ENCODE results near the gene GNB1L.

DNA sequence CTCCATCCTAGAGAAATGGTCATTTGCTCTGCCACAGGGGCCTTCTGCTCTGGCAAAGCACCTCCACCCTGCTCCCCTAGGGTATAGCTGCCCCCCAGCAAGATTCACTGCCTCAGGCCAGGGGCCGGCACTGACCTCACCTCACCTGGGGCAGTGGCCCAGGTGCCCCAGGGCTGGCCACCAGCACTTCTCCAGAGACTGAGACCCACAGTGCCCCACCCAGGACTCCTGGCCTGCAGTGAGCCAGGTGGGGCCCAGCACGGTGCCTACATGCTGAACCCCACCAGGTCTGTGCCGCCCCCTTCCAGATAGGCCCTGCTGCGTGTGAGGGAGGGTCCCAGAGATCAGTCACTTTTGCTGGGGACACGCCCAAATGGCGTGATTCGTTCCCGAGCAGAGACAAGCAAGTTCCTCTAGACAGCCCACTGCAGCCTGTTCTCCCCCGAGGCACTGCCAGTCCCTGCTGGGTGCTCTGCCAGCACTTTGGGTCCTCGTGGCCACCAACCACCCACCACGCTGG is 10.8 kb downstream of the GNB1L start:
- TF ChIP-seq POLR2A (IDR thresholded peaks at IDR 0.05), result no peak
- TF ChIP-seq, protein P1, sequence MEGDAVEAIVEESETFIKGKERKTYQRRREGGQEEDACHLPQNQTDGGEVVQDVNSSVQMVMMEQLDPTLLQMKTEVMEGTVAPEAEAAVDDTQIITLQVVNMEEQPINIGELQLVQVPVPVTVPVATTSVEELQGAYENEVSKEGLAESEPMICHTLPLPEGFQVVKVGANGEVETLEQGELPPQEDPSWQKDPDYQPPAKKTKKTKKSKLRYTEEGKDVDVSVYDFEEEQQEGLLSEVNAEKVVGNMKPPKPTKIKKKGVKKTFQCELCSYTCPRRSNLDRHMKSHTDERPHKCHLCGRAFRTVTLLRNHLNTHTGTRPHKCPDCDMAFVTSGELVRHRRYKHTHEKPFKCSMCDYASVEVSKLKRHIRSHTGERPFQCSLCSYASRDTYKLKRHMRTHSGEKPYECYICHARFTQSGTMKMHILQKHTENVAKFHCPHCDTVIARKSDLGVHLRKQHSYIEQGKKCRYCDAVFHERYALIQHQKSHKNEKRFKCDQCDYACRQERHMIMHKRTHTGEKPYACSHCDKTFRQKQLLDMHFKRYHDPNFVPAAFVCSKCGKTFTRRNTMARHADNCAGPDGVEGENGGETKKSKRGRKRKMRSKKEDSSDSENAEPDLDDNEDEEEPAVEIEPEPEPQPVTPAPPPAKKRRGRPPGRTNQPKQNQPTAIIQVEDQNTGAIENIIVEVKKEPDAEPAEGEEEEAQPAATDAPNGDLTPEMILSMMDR (IDR thresholded peaks at IDR 0.05), result no peak
